HepG2 (cell line): ENCODE data around the gene DNAJA3. TPM values are rescaled to one million over a fixed set of nuclear protein-coding genes. Genes with fewer than 3 reads are reported as not detected.

Source experiments
- ARNT2 ChIP-seq: sonication (generic); formaldehyde crosslinking; IDR thresholded peaks from 2 replicates; pipeline ENCODE4 v1.8.0; 2022; ENCODE audit warnings: mild to moderate bottlenecking, low read depth, missing genetic modification reagents, moderate library complexity
- ATF1 ChIP-seq: IDR thresholded peaks from 2 replicates; pipeline ENCODE4 v1.6.1; 2016; ENCODE audit warnings: mild to moderate bottlenecking, control low read depth
- ISL2 ChIP-seq: sonication (generic); formaldehyde crosslinking; IDR thresholded peaks from 2 replicates; pipeline ENCODE4 v1.5.0; 2020; ENCODE audit warnings: missing genetic modification reagents
- KLF13 ChIP-seq: sonication (generic); formaldehyde crosslinking; IDR thresholded peaks from 2 replicates; pipeline ENCODE4 v1.4.0; 2020; ENCODE audit warnings: mild to moderate bottlenecking, missing genetic modification reagents
- MATR3 ChIP-seq: sonication (generic); formaldehyde crosslinking; IDR thresholded peaks from 2 replicates; pipeline ENCODE4 v1.4.0; 2020; ENCODE audit warnings: missing genetic modification reagents
- NFE2L1 ChIP-seq: sonication (generic); formaldehyde crosslinking; IDR thresholded peaks from 2 replicates; pipeline ENCODE4 v1.4.0; 2020; ENCODE audit warnings: missing genetic modification reagents, mild to moderate bottlenecking, borderline replicate concordance
- NFIC ChIP-seq: IDR thresholded peaks from 2 replicates; pipeline ENCODE4 v1.6.1; 2012; ENCODE audit warnings: mild to moderate bottlenecking, low read length, inconsistent platforms
- NR2F6 ChIP-seq, 2 experiments: IDR thresholded peaks; 2 replicates each; pipeline ENCODE4 v1.6.1; 2016; ENCODE audit warnings: antibody characterized with exemption in 1 of 2, mild to moderate bottlenecking in 1 of 2
- PAX8 ChIP-seq: sonication (generic); formaldehyde crosslinking; IDR thresholded peaks from 2 replicates; pipeline ENCODE4 v1.8.0; 2022; ENCODE audit warnings: mild to moderate bottlenecking, missing genetic modification reagents, borderline replicate concordance
- RELA ChIP-seq: sonication (generic); formaldehyde crosslinking; IDR thresholded peaks from 2 replicates; pipeline ENCODE4 v1.4.0; 2020; ENCODE audit warnings: missing genetic modification reagents
- SIX1 ChIP-seq: sonication (generic); formaldehyde crosslinking; IDR thresholded peaks from 2 replicates; pipeline ENCODE4 v1.4.0; 2020; ENCODE audit warnings: missing genetic modification reagents, borderline replicate concordance
- SRSF4 ChIP-seq: fragments of 200-400 bp; formaldehyde crosslinking; IDR thresholded peaks from one replicate; pipeline ENCODE4 v1.6.1; 2018; ENCODE audit warnings: mild to moderate bottlenecking, low read depth, low read length, moderate library complexity; ENCODE audit not compliant: poor library complexity, severe bottlenecking
- SRY ChIP-seq: sonication (generic); formaldehyde crosslinking; IDR thresholded peaks from 2 replicates; pipeline ENCODE4 v1.8.0; 2022; ENCODE audit warnings: mild to moderate bottlenecking, missing genetic modification reagents
- ZIK1 ChIP-seq: sonication (generic); formaldehyde crosslinking; IDR thresholded peaks from 2 replicates; pipeline ENCODE4 v1.5.0; 2020; ENCODE audit warnings: mild to moderate bottlenecking, low read depth, missing genetic modification reagents, borderline replicate concordance
- ZNF432 ChIP-seq: sonication (generic); formaldehyde crosslinking; IDR thresholded peaks from 2 replicates; pipeline ENCODE4 v1.5.0; 2020; ENCODE audit warnings: missing genetic modification reagents, mild to moderate bottlenecking, borderline replicate concordance
- ZNF772 ChIP-seq: sonication (generic); formaldehyde crosslinking; IDR thresholded peaks from 2 replicates; pipeline ENCODE4 v1.5.0; 2020; ENCODE audit warnings: mild to moderate bottlenecking, missing genetic modification reagents
- ZNF788 ChIP-seq: sonication (generic); formaldehyde crosslinking; IDR thresholded peaks from 2 replicates; pipeline ENCODE4 v1.5.0; 2020; ENCODE audit warnings: mild to moderate bottlenecking, missing genetic modification reagents, borderline replicate concordance
- polyA plus RNA-seq, 8 experiments: library from polyadenylated mRNA; depleted of rRNA in 3 of 8; stranded (reverse) in 7 of 8; unstranded in 1 of 8; fragments of >200 nt; fragmentation: Illumina TruSeq in 4 of 8; extraction: Trizol in 4 of 8; gene quantifications; 2 replicates each; pipeline versions ENCODE4 v1.2.1 to v1.2.3, GENCODE V29; 2011 to 2016; ENCODE audit warnings: low read depth in 4 of 8, missing spikeins in 1 of 8, mixed read lengths in 1 of 8; ENCODE audit not compliant: insufficient read depth in 1 of 8
- total RNA-seq, 5 experiments: library from RNA; depleted of rRNA; stranded (reverse); fragments of >200 nt; fragmentation: Illumina TruSeq; extraction: Trizol; gene quantifications; 2 replicates each; pipeline ENCODE4 v1.2.3, GENCODE V29; 2016; ENCODE audit warnings: low read depth in 1 of 5
- TF ChIP-seq, protein P1 (sequence below): sonication (generic); formaldehyde crosslinking; IDR thresholded peaks from 2 replicates; pipeline ENCODE4 v1.5.0; 2020; ENCODE audit warnings: mild to moderate bottlenecking, low read depth, missing genetic modification reagents, borderline replicate concordance
- TF ChIP-seq, protein P2 (sequence below): sonication (generic); formaldehyde crosslinking; IDR thresholded peaks from 2 replicates; pipeline ENCODE4 v1.4.0; 2020; ENCODE audit warnings: missing genetic modification reagents
- TF ChIP-seq, protein P3 (sequence below): sonication (generic); formaldehyde crosslinking; IDR thresholded peaks from 2 replicates; pipeline ENCODE4 v1.8.1; 2023; ENCODE audit warnings: missing genetic modification reagents, mild to moderate bottlenecking, borderline replicate concordance
- TF ChIP-seq, protein P4 (sequence below): sonication (generic); formaldehyde crosslinking; IDR thresholded peaks from 2 replicates; pipeline ENCODE4 v1.5.0; 2020; ENCODE audit warnings: missing genetic modification reagents
- TF ChIP-seq, protein P5 (sequence below): sonication (generic); formaldehyde crosslinking; IDR thresholded peaks from 2 replicates; pipeline ENCODE4 v1.5.0; 2020; ENCODE audit warnings: mild to moderate bottlenecking, missing genetic modification reagents

The DNAJA3 gene
- total and polyA plus RNA-seq, 2 of the 13 experiments (the other 11 are each of a cell fraction or from before 2014, with no cell fraction given): 77.0 to 83.3 TPM

DNA sequence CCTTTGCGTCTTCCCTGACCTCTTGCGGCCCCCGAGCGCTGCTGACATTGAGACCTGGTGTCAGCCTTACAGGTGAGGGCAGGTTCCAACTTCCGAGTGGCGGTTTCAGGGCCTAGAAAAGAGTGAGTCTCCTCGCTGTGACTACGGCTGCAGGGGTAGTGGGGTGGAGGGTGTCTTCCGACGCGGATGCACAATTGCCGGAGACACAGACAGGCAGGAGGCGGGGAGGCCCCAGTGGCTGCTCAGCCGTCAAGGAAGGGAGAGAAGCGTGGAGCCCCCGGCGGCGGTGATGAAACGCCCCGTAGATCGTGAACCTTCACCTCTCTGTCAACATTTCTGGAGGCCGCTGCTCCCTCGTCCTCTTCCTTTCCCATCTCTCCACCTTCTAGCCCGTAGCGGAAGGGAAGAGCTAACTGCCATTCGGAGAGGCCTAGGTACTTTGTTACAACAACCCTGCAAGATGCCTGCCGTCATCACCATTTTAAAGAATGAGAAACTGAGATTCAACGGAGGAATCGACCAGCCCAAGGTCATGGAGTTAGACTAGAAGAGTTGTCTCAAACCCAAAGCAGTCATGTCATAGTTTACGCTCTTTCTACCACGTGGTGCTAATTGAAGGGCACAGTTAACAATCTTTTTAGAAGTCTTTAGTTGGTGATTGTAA, 485 bp downstream of the DNAJA3 start (continued):
- TF ChIP-seq ATF1 (CRISPR knock-in tag): no peak
- peak; percentile 63; the same call in 1 of the 2 replicates for TF ChIP-seq ZNF772 (CRISPR knock-in tag)
- TF ChIP-seq, protein P1, sequence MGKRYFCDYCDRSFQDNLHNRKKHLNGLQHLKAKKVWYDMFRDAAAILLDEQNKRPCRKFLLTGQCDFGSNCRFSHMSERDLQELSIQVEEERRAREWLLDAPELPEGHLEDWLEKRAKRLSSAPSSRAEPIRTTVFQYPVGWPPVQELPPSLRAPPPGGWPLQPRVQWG (CRISPR knock-in tag): no peak
- no peak for TF ChIP-seq RELA
- TF ChIP-seq, protein P2, sequence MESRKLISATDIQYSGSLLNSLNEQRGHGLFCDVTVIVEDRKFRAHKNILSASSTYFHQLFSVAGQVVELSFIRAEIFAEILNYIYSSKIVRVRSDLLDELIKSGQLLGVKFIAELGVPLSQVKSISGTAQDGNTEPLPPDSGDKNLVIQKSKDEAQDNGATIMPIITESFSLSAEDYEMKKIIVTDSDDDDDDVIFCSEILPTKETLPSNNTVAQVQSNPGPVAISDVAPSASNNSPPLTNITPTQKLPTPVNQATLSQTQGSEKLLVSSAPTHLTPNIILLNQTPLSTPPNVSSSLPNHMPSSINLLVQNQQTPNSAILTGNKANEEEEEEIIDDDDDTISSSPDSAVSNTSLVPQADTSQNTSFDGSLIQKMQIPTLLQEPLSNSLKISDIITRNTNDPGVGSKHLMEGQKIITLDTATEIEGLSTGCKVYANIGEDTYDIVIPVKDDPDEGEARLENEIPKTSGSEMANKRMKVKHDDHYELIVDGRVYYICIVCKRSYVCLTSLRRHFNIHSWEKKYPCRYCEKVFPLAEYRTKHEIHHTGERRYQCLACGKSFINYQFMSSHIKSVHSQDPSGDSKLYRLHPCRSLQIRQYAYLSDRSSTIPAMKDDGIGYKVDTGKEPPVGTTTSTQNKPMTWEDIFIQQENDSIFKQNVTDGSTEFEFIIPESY (CRISPR knock-in tag): no peak
- TF ChIP-seq SRSF4: no peak
- TF ChIP-seq, protein P3, sequence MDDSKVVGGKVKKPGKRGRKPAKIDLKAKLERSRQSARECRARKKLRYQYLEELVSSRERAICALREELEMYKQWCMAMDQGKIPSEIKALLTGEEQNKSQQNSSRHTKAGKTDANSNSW: no peak
- TF ChIP-seq ZNF788 (CRISPR knock-in tag): peak; percentile 77; the same call in 1 of the 2 replicates
- TF ChIP-seq, protein P4, sequence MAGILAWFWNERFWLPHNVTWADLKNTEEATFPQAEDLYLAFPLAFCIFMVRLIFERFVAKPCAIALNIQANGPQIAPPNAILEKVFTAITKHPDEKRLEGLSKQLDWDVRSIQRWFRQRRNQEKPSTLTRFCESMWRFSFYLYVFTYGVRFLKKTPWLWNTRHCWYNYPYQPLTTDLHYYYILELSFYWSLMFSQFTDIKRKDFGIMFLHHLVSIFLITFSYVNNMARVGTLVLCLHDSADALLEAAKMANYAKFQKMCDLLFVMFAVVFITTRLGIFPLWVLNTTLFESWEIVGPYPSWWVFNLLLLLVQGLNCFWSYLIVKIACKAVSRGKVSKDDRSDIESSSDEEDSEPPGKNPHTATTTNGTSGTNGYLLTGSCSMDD (CRISPR knock-in tag): no peak
- TF ChIP-seq PAX8: 0 out of 2 replicates have a peak, but pooled peaks have one; percentile 69
- no peak for TF ChIP-seq NFIC
- 0 out of 2 replicates have a peak, but pooled peaks have one; percentile 18 for TF ChIP-seq ARNT2
- TF ChIP-seq MATR3 (CRISPR knock-in tag): no peak
- peak; percentile 84 for TF ChIP-seq NR2F6 (IDR thresholded peaks at IDR 0.05)
- peak; percentile 89 for TF ChIP-seq NR2F6 (CRISPR knock-in tag; IDR thresholded peaks at IDR 0.05)
- 0 out of 2 replicates have a peak, but pooled peaks have one; percentile 77 for TF ChIP-seq KLF13
- no peak for TF ChIP-seq ISL2
- no peak; the same call in 1 of the 2 replicates for TF ChIP-seq NFE2L1
- no peak for TF ChIP-seq ZNF432 (CRISPR knock-in tag)
- no peak for TF ChIP-seq ZIK1 (CRISPR knock-in tag)
- 0 out of 2 replicates have a peak, but pooled peaks have one; percentile 63 for TF ChIP-seq SRY (CRISPR knock-in tag)
- TF ChIP-seq, protein P5, sequence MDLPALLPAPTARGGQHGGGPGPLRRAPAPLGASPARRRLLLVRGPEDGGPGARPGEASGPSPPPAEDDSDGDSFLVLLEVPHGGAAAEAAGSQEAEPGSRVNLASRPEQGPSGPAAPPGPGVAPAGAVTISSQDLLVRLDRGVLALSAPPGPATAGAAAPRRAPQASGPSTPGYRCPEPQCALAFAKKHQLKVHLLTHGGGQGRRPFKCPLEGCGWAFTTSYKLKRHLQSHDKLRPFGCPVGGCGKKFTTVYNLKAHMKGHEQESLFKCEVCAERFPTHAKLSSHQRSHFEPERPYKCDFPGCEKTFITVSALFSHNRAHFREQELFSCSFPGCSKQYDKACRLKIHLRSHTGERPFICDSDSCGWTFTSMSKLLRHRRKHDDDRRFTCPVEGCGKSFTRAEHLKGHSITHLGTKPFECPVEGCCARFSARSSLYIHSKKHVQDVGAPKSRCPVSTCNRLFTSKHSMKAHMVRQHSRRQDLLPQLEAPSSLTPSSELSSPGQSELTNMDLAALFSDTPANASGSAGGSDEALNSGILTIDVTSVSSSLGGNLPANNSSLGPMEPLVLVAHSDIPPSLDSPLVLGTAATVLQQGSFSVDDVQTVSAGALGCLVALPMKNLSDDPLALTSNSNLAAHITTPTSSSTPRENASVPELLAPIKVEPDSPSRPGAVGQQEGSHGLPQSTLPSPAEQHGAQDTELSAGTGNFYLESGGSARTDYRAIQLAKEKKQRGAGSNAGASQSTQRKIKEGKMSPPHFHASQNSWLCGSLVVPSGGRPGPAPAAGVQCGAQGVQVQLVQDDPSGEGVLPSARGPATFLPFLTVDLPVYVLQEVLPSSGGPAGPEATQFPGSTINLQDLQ (CRISPR knock-in tag): peak; percentile 94
- TF ChIP-seq SIX1: no peak
